Bronchial epithelial cell (primary cell): ENCODE data around the gene FBXL15. TPM values are rescaled to one million over a fixed set of nuclear protein-coding genes. Genes with fewer than 3 reads are reported as not detected.

Experiments
- DNase-seq: peaks from one replicate; pipeline ENCODE4 v3.0.0-alpha.2; 2010; ENCODE audit warnings: low read depth
- FAIRE-seq: peaks from 2 replicates; lab custom pipeline; 2011; peaks lifted over from hg19 to GRCh38; lab: Jason Lieb, UNC
- H3K27me3 ChIP-seq: 2 replicates; pipeline ENCODE4 v1.5.1; 2011; ENCODE audit warnings: low read length; ENCODE audit not compliant: control insufficient read depth, insufficient read depth
- H3K36me3 ChIP-seq: 2 replicates; pipeline ENCODE4 v1.5.1; 2011; ENCODE audit warnings: low read length; ENCODE audit not compliant: control insufficient read depth, insufficient read depth
- H3K4me3 ChIP-seq: 2 replicates; pipeline ENCODE4 v1.5.1; 2011; ENCODE audit warnings: mild to moderate bottlenecking, low read depth, low read length, control low read depth
- CTCF ChIP-seq: IDR thresholded peaks from 2 replicates; pipeline ENCODE4 v1.5.1; 2011; ENCODE audit warnings: mild to moderate bottlenecking, moderate library complexity, low read length, control low read depth, inconsistent platforms; ENCODE audit not compliant: insufficient read depth, severe bottlenecking
- total RNA-seq: library from RNA; depleted of rRNA; stranded (reverse); fragments of >200 nt; gene quantifications from 2 replicates; pipeline ENCODE4 v1.2.1, GENCODE V29; 2014

Gene FBXL15
- total RNA-seq, 1 donor from 2014 or later = 9.7 TPM

DNA sequence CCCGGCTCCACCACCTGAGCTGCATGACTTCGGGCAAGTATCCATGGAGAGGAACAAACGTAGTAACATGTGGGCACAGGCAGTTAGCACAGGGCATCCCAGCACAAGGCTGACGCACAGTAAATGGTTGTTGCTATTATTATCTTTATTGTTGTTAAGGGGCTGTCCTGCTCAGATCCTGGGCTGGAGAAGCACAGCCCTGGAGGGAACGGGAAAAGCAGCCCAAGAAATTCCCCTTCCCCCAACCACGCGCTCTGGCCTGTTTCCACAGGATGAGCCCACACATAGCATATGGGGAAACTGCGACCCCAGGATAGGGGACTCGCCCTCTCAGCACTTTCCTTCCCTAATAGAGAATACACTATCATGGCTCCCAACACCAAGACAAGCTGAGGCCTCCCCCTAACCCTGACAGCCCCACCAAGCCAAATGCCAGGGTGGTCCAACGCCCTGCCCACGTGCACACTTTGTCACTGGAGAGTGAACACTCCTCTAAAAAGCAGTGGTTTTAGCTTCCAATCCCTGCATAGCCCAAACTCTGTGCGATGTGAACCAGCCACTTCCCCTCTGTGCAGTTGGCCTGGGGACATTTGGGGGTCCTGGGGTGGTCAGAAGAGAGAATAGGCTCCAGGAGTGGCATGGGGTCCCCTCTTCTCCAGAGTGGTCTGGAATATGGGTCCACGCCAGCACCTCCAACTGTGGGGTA, 13.1 kb upstream of the FBXL15 start:
- no peak for TF ChIP-seq CTCF
- no peak for FAIRE-seq

DNA sequence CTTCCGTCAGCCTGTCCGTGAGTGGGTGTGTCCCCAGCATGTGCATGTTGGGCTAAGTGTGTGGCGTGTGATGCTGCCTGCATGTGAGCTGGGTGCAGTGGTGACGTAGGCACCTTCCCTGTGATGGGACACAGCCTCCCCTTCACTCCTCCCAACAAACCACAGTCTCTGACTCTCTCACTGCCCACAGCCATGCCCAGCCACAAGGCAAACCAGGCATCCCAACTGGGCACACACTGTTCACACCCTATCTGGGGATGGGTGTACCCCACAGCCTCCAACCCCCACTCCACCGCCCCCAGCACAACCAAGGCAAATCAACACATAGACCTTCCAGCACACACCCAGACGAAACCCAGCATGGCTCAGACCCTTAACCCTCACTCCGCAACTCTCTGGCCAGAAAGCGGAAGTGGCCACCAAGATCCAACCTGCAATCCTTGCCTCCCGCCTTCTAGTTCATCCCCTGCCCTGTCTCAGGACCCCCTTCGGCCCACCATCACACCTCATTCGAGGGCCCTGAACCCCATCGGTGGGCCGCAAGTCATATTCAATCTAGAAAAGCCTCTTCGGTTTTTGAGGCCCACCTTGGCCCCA, 12.4 kb upstream of the FBXL15 start:
- Histone ChIP-seq H3K4me3 (no peak overlapping the region), H3K27me3 (peaks cover 37% of the 10 kb centered on the region), H3K36me3 (no peaks in the 10 kb centered on the region)
- DNase-seq (no peak), FAIRE-seq (no peak)
- TF ChIP-seq CTCF = no peak

More for the DNA sequence above, 13.1 kb upstream of the FBXL15 start:
- Histone ChIP-seq H3K27me3 (peaks cover 37% of the 10 kb centered on the region), H3K36me3 (peaks cover under 1% of the 10 kb centered on the region), H3K4me3 (no peak overlapping the region)
- DNase-seq = no peak

- Histone ChIP-seq H3K27me3 (peaks cover 37% of the 10 kb centered on the region), H3K4me3 (peak overlapping the region; percentile 24), H3K36me3 (no peaks in the 10 kb centered on the region)
- DNase-seq (no peak), FAIRE-seq (no peak)
- TF ChIP-seq CTCF = no peak
These were observed 11.7 kb upstream of the FBXL15 start for GRCh38 chr10:102408728-102409603.

DNA sequence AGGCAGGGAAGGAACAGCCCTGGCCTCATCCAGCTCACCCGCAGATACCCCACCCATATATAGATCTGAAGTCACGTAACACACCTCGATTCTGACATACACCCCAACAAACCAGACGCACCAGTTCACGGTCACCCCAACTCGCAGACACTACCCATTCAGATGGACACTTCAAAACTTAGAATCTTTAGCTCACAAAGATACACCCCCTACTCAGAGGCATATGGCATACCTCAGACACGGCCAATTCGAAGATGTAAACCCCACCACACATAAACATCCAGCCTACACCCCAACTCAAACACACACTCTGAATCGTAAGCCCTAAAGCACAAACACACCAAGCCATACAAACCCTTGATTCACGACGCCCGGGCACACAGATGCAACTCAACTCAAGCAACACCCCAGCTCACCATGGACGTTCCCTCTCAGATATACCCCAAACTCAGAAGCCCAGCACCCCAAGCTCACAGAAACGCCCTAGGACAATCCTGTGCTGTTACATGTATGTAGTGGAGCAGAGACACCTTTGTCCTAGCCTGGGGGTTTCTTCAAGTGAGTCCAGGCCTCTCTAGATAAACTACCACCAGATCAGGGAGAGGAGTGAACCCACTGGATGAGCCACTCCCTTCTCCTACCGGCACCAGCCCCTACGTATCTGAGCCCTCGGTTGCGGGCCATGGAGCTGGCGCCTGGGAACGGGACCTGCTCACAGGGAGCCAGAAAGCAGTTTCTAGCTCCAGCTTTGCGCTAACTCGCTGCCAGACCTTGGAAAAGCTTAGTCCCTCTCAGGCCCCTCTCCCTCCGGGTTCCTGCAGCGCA, 10.8 kb upstream of the FBXL15 start:
- peak overlapping the region; percentile 14 for H3K4me3 ChIP-seq
- no peak for TF ChIP-seq CTCF
- peaks cover 37% of the 10 kb centered on the region for H3K27me3 ChIP-seq
- FAIRE-seq (peak; percentile 40), DNase-seq (no peak)
- no peaks in the 10 kb centered on the region for H3K36me3 ChIP-seq

DNA sequence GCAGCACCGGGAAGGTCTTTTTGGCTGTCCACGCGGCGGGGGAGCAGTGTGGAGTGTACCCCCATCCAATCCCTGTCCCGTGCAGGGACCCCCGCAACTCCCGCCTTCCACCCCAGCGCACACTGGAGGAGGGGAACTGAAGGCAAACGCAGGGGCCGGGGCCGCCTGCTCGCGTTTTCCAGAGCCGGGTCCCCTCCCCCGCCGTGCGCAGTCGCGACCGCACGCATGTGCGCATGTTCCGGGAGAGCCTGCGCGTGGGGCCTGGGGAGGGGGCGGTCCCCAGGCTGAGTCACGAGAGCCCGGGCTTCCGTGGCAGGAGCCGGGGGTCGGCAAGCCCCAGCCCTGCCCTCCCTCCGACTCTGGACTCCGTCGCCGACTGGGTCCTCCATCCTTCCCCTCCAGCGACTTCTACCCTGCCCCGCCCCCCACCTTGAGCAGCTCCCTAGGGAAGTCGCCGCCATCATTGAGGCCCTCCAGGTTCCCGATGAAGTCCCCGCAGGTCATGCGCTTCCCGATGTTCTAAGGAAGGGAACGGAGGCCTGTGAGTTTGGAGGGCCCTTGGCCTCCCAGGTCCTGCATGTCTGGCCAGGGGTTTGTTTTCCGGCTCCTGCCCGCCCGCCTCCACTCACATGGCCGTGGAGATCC, 10.1 kb upstream of the FBXL15 start:
- DNase-seq = no peak

More for the DNA sequence above, 10.1 kb upstream of the FBXL15 start:
- FAIRE-seq = no peak
- no peaks in the 10 kb centered on the region for H3K36me3 ChIP-seq
- peaks cover 39% of the 10 kb centered on the region for H3K27me3 ChIP-seq
- no peak for TF ChIP-seq CTCF
- peak overlapping the region; percentile 14 for H3K4me3 ChIP-seq
